Smooth muscle cell (in vitro differentiated cells): ENCODE results near the gene RNF224. TPM values are rescaled to one million over a fixed set of nuclear protein-coding genes. Genes with fewer than 3 reads are reported as not detected.
"Not testable (repeated sequence)": the region's sequence is repeated elsewhere in the genome, so short reads cannot be mapped to it uniquely, and the experiment has no call there.

Experiments
- DNase-seq: peaks from one replicate; lab custom pipeline; 2025; ENCODE audit not compliant: unreplicated experiment; lab: John Stamatoyannopoulos, UW
- H2AFZ ChIP-seq: fragments of 200-600 bp; sonication (generic); 2 replicates; pipeline ENCODE4 v1.6.0; 2016; ENCODE audit warnings: antibody characterized with exemption, low read depth, mild to moderate bottlenecking
- H3F3A ChIP-seq: fragments of 200-600 bp; sonication (generic); 2 replicates; pipeline ENCODE4 v1.6.0; 2017; ENCODE audit warnings: antibody characterized with exemption, low read depth
- H3K27ac ChIP-seq: fragments of 200-600 bp; sonication (generic); 2 replicates; pipeline ENCODE4 v1.5.1; 2016; ENCODE audit warnings: low read depth, mild to moderate bottlenecking
- H3K27me3 ChIP-seq: fragments of 200-600 bp; sonication (generic); 2 replicates; pipeline ENCODE4 v1.6.1; 2016; ENCODE audit warnings: low read depth, mild to moderate bottlenecking
- H3K36me3 ChIP-seq: fragments of 200-600 bp; sonication (generic); 2 replicates; pipeline ENCODE4 v1.5.1; 2016; ENCODE audit warnings: low read depth
- H3K4me1 ChIP-seq: fragments of 200-600 bp; sonication (generic); 2 replicates; pipeline ENCODE4 v1.5.1; 2016; ENCODE audit warnings: low read depth
- H3K4me2 ChIP-seq: fragments of 200-600 bp; sonication (generic); 2 replicates; pipeline ENCODE4 v1.6.0; 2016; ENCODE audit warnings: mild to moderate bottlenecking
- H3K4me3 ChIP-seq: fragments of 200-600 bp; sonication (generic); 2 replicates; pipeline ENCODE4 v1.5.1; 2016; ENCODE audit warnings: mild to moderate bottlenecking
- H3K79me2 ChIP-seq: fragments of 200-600 bp; sonication (generic); 2 replicates; pipeline ENCODE4 v1.6.0; 2016; ENCODE audit warnings: low read depth, mild to moderate bottlenecking
- H3K9ac ChIP-seq: fragments of 200-600 bp; sonication (generic); 2 replicates; pipeline ENCODE4 v1.6.0; 2016; ENCODE audit warnings: low read depth
- H3K9me3 ChIP-seq: fragments of 200-600 bp; sonication (generic); replicated peaks from 2 replicates; pipeline ENCODE4 v1.5.1; 2016; ENCODE audit warnings: low read depth
- H4K20me1 ChIP-seq: fragments of 200-600 bp; sonication (generic); 2 replicates; pipeline ENCODE4 v1.6.0; 2016; ENCODE audit warnings: low read depth
- WGBS: methylation state at CpG from one replicate; pipeline ENCODE4 v1.1.7; 2016; ENCODE audit warnings: low lambda C conversion rate; 5-methylcytosine and 5-hydroxymethylcytosine counted together
- polyA plus RNA-seq: library from polyadenylated mRNA; unstranded; fragments of >200 nt; fragmentation: Nextera tagmentation; extraction: Ambion mirVana; gene quantifications from 2 replicates; pipeline ENCODE4 v1.2.1, GENCODE V29; 2016
- total RNA-seq: library from RNA; depleted of rRNA; stranded (reverse); fragments of >200 nt; gene quantifications from 2 replicates; pipeline ENCODE4 v1.2.3, GENCODE V29; 2014
- TF ChIP-seq, protein P1 (sequence below): fragments of 200-600 bp; sonication (generic); IDR thresholded peaks from 2 replicates; pipeline ENCODE4 v1.5.1; 2017; ENCODE audit warnings: borderline replicate concordance, mild to moderate bottlenecking, antibody characterized with exemption; ENCODE audit not compliant: insufficient read depth, poor library complexity, severe bottlenecking

The RNF224 gene
- total and polyA plus RNA-seq, 2 experiments from 2014 or later: not detected

DNA sequence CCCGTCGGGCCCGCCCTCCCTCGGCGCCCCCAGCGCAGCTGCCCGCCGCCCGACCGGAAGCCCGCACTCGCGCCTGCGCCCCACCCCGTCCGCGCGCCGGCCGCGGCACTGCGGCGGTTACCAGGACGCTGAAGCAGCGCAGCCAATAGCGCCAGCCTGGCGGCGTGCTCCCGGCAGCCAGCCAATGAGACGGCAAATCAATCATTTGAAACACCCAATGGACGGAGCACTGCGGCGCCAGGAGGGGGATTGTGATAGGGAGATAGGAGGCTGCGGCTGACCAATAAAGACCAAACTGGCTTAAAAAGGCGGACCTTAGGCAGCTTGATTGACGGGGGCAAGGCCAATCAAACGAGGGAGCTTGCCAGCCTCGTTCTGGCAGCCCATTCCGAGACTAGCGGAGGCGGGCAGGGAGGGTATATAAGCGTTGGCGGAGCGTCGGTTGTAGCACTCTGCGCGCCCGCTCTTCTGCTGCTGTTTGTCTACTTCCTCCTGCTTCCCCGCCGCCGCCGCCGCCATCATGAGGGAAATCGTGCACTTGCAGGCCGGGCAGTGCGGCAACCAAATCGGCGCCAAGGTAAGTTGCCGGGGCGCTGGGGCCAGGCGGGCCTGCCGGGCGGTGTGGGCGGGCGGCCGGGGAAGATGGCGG lies 13.7 kb downstream of the RNF224 start, which contains the start of gene TUBB4B:
Gene TUBB4B, plus strand, starts transcription at position 447 of the 649 bp plus-strand sequence. Its CDS starts 74 bp downstream, at position 521.
- H3K27ac ChIP-seq: peak within 1 kb of the TSS; percentile 93
- H3K79me2 ChIP-seq: peaks cover 38% of the 10 kb centered on the region
- H3K36me3 ChIP-seq: no peaks in the 10 kb centered on the region
- H3K9ac ChIP-seq: peak within 1 kb of the TSS; percentile 90
- H3K9me3 ChIP-seq: no peaks in the 10 kb centered on the region
- DNase-seq: peak; percentile 100
- WGBS: 1% methylated on average over 63 of the region's 67 CpGs
- TF ChIP-seq, protein P1, sequence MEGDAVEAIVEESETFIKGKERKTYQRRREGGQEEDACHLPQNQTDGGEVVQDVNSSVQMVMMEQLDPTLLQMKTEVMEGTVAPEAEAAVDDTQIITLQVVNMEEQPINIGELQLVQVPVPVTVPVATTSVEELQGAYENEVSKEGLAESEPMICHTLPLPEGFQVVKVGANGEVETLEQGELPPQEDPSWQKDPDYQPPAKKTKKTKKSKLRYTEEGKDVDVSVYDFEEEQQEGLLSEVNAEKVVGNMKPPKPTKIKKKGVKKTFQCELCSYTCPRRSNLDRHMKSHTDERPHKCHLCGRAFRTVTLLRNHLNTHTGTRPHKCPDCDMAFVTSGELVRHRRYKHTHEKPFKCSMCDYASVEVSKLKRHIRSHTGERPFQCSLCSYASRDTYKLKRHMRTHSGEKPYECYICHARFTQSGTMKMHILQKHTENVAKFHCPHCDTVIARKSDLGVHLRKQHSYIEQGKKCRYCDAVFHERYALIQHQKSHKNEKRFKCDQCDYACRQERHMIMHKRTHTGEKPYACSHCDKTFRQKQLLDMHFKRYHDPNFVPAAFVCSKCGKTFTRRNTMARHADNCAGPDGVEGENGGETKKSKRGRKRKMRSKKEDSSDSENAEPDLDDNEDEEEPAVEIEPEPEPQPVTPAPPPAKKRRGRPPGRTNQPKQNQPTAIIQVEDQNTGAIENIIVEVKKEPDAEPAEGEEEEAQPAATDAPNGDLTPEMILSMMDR: no peak
- H3K27me3 ChIP-seq: no peaks in the 10 kb centered on the region
- peaks cover 42% of the 10 kb centered on the region for H4K20me1 ChIP-seq
- peaks cover 25% of the 10 kb centered on the region for H3F3A ChIP-seq
- H3K4me2 ChIP-seq: peak within 1 kb of the TSS; percentile 100
- peak within 1 kb of the TSS; percentile 93 for H3K4me3 ChIP-seq
- H3K4me1 ChIP-seq: peaks cover 13% of the 10 kb centered on the region
- H2AFZ ChIP-seq: peak within 1 kb of the TSS; percentile 86

DNA sequence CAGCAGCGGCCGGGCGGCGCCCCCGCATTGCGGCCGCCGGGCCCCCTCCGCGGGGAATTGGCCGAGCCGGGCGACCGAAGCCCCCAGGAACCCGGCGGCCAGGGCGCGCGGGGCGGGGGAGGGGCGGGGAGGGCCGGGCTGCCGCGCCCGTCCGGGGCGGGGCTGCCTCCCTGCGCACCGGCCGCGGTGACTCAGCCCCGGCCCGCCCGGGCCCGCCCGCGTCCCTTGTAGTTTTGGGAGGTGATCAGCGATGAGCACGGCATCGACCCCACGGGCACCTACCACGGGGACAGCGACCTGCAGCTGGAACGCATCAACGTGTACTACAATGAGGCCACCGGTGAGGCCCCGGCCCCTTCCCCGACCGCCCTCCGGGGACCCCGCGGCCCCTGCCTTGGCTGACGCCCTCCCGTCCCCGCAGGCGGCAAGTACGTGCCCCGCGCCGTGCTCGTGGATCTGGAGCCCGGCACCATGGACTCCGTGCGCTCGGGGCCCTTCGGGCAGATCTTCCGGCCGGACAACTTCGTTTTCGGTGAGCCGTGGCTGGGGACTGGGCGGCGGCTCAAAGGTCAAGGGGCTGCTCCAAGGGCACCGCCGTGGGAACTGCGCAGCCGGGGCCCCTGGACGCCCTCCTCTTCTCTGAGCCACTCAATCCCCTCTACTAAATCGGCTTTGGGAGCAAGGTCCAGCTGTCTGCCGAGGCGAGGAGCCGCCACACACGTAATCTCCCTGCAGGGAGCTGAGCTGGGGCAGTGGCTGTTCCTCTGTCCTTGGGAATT lies 14.4 kb downstream of the RNF224 start:
- Histone ChIP-seq H3K27me3 (no peaks in the 10 kb centered on the region), H2AFZ (no peak overlapping the region), H4K20me1 (peaks cover 38% of the 10 kb centered on the region), H3K4me1 (peaks cover 7% of the 10 kb centered on the region), H3K9me3 (no peaks in the 10 kb centered on the region), H3K9ac (peak overlapping the region; percentile 90), H3K4me3 (peak overlapping the region; percentile 93), H3K79me2 (peaks cover 38% of the 10 kb centered on the region), H3K4me2 (peak overlapping the region; percentile 100), H3K27ac (peak overlapping the region; percentile 86), H3F3A (peaks cover 25% of the 10 kb centered on the region), H3K36me3 (no peaks in the 10 kb centered on the region)
- no peak for DNase-seq
- 7% methylated on average over 29 of the region's 83 CpGs for WGBS
- TF ChIP-seq, protein P1: no peak

DNA sequence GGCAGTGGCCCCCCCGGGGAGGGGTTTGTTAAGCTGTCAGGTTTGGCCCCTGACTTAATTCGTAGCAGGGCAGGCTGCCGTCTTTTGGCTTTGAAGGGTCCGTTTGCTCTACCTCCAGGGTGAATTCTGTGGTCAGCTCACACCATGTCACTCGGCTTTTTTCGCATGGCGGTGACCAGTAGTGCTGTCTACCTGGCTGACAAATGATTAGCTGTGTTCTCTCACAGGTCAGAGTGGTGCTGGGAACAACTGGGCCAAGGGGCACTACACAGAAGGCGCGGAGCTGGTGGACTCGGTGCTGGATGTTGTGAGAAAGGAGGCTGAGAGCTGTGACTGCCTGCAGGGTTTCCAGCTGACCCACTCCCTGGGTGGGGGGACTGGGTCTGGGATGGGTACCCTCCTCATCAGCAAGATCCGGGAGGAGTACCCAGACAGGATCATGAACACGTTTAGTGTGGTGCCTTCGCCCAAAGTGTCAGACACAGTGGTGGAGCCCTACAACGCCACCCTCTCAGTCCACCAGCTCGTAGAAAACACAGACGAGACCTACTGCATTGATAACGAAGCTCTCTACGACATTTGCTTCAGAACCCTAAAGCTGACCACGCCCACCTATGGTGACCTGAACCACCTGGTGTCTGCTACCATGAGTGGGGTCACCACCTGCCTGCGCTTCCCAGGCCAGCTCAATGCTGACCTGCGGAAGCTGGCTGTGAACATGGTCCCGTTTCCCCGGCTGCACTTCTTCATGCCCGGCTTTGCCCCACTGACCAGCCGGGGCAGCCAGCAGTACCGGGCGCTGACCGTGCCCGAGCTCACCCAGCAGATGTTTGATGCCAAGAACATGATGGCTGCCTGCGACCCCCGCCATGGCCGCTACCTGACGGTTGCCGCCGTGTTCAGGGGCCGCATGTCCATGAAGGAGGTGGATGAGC lies 15.2 kb downstream of the RNF224 start:
- no peak for DNase-seq
- peak overlapping the region; percentile 90 for H3K9ac ChIP-seq
- no peaks in the 10 kb centered on the region for H3K36me3 ChIP-seq
- no peaks in the 10 kb centered on the region for H3K9me3 ChIP-seq
- peaks cover 5% of the 10 kb centered on the region for H3K4me1 ChIP-seq
- H2AFZ ChIP-seq: no peak overlapping the region
- H3F3A ChIP-seq: peaks cover 25% of the 10 kb centered on the region
- WGBS: 80% methylated on average over 36 of the region's 36 CpGs
- H3K4me3 ChIP-seq: peak overlapping the region; percentile 93
- peaks cover 32% of the 10 kb centered on the region for H4K20me1 ChIP-seq
- H3K27ac ChIP-seq: peak overlapping the region; percentile 86
- H3K27me3 ChIP-seq: no peaks in the 10 kb centered on the region
- H3K4me2 ChIP-seq: peak overlapping the region; percentile 100
- TF ChIP-seq, protein P1: no peak
- H3K79me2 ChIP-seq: peaks cover 38% of the 10 kb centered on the region

DNA sequence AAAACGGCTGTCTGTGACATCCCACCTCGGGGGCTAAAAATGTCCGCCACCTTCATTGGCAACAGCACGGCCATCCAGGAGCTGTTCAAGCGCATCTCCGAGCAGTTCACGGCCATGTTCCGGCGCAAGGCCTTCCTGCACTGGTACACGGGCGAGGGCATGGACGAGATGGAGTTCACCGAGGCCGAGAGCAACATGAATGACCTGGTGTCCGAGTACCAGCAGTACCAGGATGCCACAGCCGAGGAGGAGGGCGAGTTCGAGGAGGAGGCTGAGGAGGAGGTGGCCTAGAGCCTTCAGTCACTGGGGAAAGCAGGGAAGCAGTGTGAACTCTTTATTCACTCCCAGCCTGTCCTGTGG lies 15.9 kb downstream of the RNF224 start:
- H3K4me2 ChIP-seq: peak overlapping the region; percentile 100
- H3K4me1 ChIP-seq, DNase-seq, H3K27ac ChIP-seq, H3K9me3 ChIP-seq, H2AFZ ChIP-seq, H3K36me3 ChIP-seq, H3K27me3 ChIP-seq, H3K4me3 ChIP-seq, H3K9ac ChIP-seq: not testable (repeated sequence)
- H3K79me2 ChIP-seq: peaks cover 38% of the 10 kb centered on the region
- 94% methylated on average over 18 of the region's 18 CpGs for WGBS
- H4K20me1 ChIP-seq: peaks cover 28% of the 10 kb centered on the region
- H3F3A ChIP-seq: peaks cover 25% of the 10 kb centered on the region
